Measurements from ENCODE around the gene PALM2AKAP2. TPM values are rescaled to one million over a fixed set of nuclear protein-coding genes. Genes with fewer than 3 reads are reported as not detected.

Gene PALM2AKAP2
- total RNA-seq, 1 donor from 2014 or later, result 1.0 TPM

DNA sequence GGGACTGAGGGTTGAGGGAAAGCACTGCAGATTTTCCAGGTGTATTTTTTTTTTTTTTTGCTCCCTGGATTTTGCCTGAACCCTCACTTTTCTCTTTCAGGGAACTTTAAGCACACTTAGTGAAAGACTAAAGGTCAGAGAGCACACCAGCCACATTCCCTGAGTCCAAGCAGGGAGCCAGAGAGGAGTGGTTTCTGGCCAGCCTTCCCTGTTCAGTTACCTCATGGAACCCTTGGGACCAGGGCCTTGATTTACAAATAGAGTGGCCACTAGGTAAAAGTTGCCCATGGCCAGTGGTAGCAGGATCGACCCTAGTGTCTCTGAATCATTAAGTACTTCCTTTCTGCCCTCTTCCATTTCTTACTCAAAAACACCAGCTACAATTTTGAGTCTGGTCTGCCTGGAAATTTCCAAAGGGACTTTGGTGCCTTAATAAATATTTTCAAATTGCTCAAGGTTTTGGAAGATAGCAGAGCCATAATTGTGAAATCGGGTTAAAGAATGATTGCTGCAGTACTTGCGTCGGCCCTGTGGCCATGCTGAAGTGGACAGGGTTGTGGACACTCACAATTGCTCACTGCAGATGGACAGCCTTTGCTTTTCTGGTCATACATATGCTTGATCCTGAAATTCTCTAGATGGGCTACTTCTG is 14.5 kb downstream of the PALM2AKAP2 start:
- no peak overlapping the region for H3K27ac Mint-ChIP-seq (ENCODE audit: unreplicated experiment)
- TF ChIP-seq, protein P1, sequence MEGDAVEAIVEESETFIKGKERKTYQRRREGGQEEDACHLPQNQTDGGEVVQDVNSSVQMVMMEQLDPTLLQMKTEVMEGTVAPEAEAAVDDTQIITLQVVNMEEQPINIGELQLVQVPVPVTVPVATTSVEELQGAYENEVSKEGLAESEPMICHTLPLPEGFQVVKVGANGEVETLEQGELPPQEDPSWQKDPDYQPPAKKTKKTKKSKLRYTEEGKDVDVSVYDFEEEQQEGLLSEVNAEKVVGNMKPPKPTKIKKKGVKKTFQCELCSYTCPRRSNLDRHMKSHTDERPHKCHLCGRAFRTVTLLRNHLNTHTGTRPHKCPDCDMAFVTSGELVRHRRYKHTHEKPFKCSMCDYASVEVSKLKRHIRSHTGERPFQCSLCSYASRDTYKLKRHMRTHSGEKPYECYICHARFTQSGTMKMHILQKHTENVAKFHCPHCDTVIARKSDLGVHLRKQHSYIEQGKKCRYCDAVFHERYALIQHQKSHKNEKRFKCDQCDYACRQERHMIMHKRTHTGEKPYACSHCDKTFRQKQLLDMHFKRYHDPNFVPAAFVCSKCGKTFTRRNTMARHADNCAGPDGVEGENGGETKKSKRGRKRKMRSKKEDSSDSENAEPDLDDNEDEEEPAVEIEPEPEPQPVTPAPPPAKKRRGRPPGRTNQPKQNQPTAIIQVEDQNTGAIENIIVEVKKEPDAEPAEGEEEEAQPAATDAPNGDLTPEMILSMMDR (IDR thresholded peaks at IDR 0.05; ENCODE audit: partially characterized antibody, unreplicated experiment), result no peak
- no peak overlapping the region for H3K4me3 Mint-ChIP-seq (ENCODE audit: unreplicated experiment)
- no peaks in the 10 kb centered on the region for H3K9me3 Mint-ChIP-seq (ENCODE audit: unreplicated experiment)
- DNase-seq, result no peak
- no peaks in the 10 kb centered on the region for H3K27me3 Mint-ChIP-seq (ENCODE audit: unreplicated experiment)
- peaks cover under 1% of the 10 kb centered on the region for H3K4me1 Mint-ChIP-seq (ENCODE audit: low read depth, unreplicated experiment)
- no peaks in the 10 kb centered on the region for H3K36me3 Mint-ChIP-seq (ENCODE audit: unreplicated experiment)

DNA sequence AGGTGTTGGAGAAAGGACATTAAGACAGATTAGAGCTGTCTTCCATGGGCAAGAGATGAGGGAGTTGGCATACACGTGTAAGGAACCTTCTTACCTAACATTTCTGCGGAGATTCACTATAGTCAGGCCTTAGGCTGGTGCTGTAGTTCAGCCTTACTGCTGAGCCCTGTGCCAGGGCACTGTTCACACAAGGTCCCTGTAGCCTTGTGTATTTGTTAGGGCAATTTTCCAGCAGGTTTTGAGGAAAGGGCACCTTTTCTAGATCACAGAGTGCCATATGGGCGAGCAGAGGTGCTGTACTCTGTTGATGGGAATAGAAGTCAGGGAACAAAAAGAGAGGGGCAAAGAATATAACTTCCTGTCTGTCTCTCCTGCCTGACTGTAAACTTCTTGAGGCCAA is 15.6 kb downstream of the PALM2AKAP2 start:
- no peak for DNase-seq
- Mint-ChIP-seq H3K4me3 (ENCODE audit: unreplicated experiment) (no peak overlapping the region), H3K4me1 (ENCODE audit: low read depth, unreplicated experiment) (no peaks in the 10 kb centered on the region), H3K27me3 (ENCODE audit: unreplicated experiment) (no peaks in the 10 kb centered on the region), H3K36me3 (ENCODE audit: unreplicated experiment) (no peaks in the 10 kb centered on the region), H3K27ac (ENCODE audit: unreplicated experiment) (no peak overlapping the region), H3K9me3 (ENCODE audit: unreplicated experiment) (no peaks in the 10 kb centered on the region)
- TF ChIP-seq, protein P1 (IDR thresholded peaks at IDR 0.05; ENCODE audit: partially characterized antibody, unreplicated experiment), result no peak

DNA sequence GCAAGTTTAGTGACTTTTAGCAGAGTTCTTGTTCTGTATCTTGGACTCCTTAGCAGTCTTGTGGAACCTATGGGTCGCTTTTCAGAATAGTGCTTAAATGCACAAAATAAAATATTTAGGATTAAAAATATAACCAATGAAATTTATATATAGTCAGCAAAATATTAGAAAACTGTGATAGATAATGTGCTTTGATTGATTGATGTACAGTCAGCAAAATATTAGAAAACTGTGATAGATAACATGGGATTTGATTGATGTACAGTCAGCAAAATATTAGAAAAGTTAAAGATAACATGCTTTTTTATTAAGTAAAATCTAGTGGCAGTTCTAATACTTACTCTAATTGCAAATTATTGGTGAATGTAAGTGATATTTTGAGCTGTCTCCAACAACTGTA is 16.1 kb downstream of the PALM2AKAP2 start:
- Mint-ChIP-seq H3K4me3 (ENCODE audit: unreplicated experiment) (no peak overlapping the region), H3K27ac (ENCODE audit: unreplicated experiment) (no peak overlapping the region), H3K4me1 (ENCODE audit: low read depth, unreplicated experiment) (no peaks in the 10 kb centered on the region), H3K9me3 (ENCODE audit: unreplicated experiment) (no peaks in the 10 kb centered on the region), H3K36me3 (ENCODE audit: unreplicated experiment) (no peaks in the 10 kb centered on the region), H3K27me3 (ENCODE audit: unreplicated experiment) (no peaks in the 10 kb centered on the region)
- TF ChIP-seq, protein P1 (IDR thresholded peaks at IDR 0.05; ENCODE audit: partially characterized antibody, unreplicated experiment), result no peak
- DNase-seq, result no peak

DNA sequence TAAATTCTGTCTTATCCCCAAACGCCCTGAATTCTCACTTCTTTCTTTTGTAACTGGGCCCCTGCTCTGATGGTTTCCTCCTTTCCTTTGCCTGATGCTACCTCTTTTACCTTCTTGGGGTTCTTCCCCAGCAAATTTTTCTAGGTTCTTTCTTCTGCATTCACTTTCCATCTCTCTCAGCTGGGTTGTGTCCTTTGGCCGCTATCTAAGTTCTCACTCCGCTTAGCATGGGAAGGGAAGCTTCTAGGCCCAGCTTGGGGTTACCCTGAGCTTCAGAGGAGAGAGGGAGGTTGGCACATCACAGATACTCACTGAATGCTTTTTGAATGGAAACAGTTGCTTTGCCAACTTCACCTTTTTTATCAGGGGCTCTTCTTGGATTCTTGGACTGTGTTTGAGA is 17.0 kb downstream of the PALM2AKAP2 start:
- no peak overlapping the region for H3K4me3 Mint-ChIP-seq (ENCODE audit: unreplicated experiment)
- TF ChIP-seq, protein P1 (IDR thresholded peaks at IDR 0.05; ENCODE audit: partially characterized antibody, unreplicated experiment), result no peak
- no peaks in the 10 kb centered on the region for H3K4me1 Mint-ChIP-seq (ENCODE audit: low read depth, unreplicated experiment)
- no peak overlapping the region for H3K27ac Mint-ChIP-seq (ENCODE audit: unreplicated experiment)
- H3K9me3 Mint-ChIP-seq (ENCODE audit: unreplicated experiment), result no peaks in the 10 kb centered on the region
- no peaks in the 10 kb centered on the region for H3K36me3 Mint-ChIP-seq (ENCODE audit: unreplicated experiment)
- H3K27me3 Mint-ChIP-seq (ENCODE audit: unreplicated experiment), result peaks cover 2% of the 10 kb centered on the region
- no peak for DNase-seq

DNA sequence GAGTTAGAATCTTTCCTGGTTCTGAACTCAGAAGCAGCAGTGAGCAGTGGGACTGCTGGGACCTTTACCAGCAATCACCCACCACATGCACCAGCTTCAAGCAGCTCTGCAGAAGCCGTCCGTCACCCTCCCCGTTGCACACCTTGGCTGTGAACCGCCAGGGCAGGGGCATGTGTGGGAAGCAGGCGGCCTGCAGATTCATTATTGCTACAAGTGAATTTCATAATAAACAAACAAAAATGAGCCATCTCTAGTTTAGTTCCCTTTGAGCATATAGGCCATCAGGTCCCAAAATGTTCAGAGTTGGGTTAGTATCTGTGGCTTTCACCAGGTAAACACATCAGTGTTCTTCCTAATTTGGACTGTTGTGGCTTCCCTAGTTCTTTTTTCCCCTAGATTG is 17.5 kb downstream of the PALM2AKAP2 start:
- Mint-ChIP-seq H3K27ac (ENCODE audit: unreplicated experiment) (no peak overlapping the region), H3K4me3 (ENCODE audit: unreplicated experiment) (no peak overlapping the region), H3K36me3 (ENCODE audit: unreplicated experiment) (no peaks in the 10 kb centered on the region), H3K9me3 (ENCODE audit: unreplicated experiment) (no peaks in the 10 kb centered on the region), H3K27me3 (ENCODE audit: unreplicated experiment) (peaks cover 2% of the 10 kb centered on the region), H3K4me1 (ENCODE audit: low read depth, unreplicated experiment) (no peaks in the 10 kb centered on the region)
- TF ChIP-seq, protein P1 (IDR thresholded peaks at IDR 0.05; ENCODE audit: partially characterized antibody, unreplicated experiment), result no peak
- no peak for DNase-seq
